Activated gamma-delta T cell treated with Interleukin-2 at 50 U/mL for 16 hours (primary cell): Measurements from ENCODE around the gene ANKRD27.
A peak's percentile ranks its signal among the peaks of the same experiment; 100 is the strongest.
"Not testable (repeated sequence)": the region's sequence is repeated elsewhere in the genome, so short reads cannot be mapped to it uniquely, and the experiment has no call there.

Experiments
- DNase-seq: peaks from one replicate; pipeline ENCODE4 v3.0.0-alpha.2; 2020

The ANKRD27 gene

DNA sequence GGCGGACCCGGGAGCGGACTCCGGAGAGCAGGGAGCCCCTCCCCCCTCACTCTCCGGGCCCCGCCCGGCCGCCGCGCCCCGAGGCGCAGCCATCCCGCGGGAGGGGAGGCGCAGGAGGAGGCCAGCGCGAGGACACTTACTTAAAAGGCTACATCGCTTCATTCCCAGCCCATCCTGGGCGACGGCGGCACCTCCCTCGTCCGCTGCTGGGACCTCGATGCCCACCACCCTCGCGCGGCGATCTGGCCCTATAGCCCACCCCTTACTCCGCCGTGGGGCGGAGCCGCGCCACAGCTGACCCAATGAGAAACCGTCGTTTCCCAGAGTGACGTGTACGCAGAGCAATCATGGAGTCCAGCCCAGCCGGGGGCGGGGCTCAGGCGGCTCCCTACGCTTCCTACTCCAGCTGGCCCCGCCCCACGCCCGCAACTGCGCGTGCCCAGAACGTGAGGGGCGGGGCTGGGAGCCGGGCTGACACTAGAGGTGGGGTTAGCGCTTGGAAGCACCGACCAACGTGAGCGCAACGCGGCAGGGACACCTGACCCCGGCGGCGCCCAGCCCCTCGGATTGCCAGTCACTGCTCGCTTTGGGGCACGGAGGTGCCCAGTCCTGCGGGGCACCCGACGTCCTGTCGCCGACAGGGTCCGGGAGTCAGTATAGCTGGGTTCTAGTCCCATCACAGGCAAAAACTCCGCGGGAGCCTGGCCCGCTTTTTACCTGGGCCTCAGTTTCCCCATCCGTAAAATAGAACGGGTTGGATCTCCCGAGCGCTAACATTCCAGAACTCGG, at the start of gene ANKRD27:
Gene ANKRD27, minus strand, starts transcription at position 250 of the 789 bp plus-strand sequence. CDS start 16,165 bp downstream, outside the sequence.
- DNase-seq, result peak; percentile 97

DNA sequence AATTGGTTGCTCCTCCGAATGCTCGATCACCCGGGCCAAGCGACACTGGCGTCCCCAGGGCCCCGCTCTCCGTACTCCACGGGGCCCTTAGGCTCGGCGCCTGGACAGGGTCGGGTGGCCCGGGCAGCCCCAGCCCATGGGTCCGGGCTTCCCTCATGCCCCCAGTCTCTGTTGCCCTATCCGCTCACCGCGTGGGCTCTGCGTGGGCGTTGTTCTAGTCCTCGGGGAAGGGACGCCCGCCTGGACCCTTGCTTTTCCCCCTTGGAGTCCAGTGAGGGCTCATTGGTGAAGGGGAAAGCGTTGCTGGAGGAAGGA, 45.9 kb upstream of the ANKRD27 start:
- DNase-seq, result no peak

DNA sequence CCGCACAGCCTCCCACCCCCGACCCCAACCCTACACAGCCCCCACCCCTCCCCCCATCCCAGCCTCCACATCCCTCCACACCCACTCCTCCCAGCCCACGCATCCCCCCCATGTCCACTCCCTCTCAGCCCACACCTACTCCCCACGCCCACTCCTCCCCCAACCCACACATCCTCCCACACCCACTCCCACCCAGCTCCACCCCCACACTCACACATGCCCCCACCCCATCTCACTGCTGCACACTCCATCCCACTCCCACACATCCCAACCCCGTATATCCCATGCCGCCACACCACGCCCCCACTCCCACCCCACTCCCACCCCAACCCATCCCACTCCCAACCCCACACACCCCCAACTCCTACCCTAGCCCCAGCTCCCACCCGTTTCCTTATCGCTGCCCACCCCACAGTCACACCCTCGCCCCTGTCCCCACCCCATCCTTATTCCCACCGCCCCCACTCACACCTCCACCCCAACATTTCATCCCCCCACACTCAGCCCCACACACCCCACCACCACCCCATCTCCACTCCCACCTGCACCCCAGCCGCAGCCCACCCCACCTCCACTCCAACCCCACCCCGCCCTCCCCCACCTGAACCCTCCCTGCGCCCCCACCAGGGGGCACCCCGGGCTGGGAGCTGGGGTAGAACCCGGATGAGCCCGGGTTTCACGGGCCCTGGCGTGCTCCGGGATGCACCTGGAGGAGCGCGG, 45.4 kb upstream of the ANKRD27 start:
- no peak for DNase-seq

DNA sequence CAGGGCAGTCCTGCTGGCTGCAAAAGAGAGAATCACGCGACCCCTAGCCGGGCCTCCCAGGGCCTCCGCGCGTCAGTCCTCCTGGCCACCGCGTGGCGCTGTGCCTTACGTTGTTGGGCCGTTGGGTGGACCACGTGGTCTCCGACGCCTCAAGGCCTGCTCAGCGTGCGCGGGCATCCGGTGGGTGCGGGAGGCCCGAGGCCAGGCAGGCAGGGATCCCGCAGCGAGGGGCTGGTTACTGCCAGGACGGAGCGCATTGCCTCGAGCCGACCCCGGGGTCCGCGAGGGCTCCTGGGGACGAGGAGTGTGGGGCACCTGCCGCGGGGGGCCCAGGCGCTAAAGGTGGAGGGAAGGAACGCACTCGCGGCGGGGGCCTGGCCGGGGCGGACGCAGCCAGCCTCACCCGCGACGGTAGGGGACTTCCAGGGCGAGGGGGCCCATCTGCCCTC, 44.7 kb upstream of the ANKRD27 start, which contains the start of gene TDRD12:
Gene TDRD12, plus strand, starts transcription at position 157 of the 449 bp plus-strand sequence. CDS start 306 bp downstream, outside the sequence.
- DNase-seq, result peak; percentile 3

DNA sequence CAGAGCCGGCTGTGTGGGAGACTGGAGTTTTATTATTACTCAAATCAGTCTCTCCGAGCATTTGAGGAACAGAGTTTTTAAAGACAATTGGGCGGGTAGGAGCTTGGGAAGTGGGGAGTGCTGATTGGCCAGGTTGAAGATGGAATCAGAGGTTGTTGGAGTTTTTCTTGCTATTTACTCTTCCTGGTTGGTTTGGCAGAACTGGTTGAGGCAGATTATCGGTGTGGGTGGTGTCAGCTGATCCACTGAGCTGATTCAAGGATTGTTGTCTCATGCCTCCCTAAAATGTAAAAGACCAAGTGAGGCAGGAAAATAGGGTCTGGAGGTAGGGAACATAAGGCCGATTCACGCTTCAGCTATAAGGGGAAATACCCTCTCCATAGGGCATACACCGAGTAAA, 43.3 kb upstream of the ANKRD27 start:
- no peak for DNase-seq

DNA sequence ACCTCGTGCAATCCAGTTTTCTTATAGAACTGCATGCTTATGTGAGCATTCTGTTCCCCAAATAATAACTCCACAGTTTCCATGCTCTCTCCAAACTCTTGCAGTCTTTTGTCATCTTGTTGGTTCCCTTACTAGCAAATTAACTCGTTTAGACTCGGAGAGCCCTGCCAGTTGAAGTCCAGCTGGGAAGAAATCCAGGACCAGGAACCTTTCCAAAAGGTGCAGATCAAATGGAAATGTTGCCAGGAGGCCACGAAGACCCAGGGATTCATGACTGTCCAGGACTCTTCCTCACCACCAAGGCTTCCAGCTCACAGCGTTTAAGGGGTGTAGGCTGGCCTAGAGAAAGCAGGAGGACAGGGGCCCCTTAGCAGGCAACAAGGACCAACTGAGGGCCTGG, 42.5 kb upstream of the ANKRD27 start:
- no peak for DNase-seq

DNA sequence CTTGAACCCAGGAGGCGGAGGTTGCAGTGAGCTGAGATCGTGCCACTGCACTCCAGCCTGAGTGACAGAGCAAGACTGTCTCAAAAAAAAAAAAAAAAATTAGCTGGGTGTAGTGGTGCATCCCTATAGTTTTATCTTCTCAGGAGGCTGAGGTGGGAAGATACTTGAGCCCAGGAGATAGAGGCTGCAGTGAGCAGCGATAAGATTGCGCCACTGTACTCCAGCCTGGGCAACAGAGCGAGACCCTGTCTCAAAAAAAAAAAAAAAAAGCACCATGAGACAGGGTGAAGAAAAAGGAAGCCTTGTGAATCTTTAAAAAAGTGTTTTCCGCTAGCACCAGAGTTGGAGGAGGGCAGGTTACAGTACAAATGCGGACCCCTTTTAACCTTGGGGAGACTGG, 41.2 kb upstream of the ANKRD27 start:
- DNase-seq, result not testable (repeated sequence)

DNA sequence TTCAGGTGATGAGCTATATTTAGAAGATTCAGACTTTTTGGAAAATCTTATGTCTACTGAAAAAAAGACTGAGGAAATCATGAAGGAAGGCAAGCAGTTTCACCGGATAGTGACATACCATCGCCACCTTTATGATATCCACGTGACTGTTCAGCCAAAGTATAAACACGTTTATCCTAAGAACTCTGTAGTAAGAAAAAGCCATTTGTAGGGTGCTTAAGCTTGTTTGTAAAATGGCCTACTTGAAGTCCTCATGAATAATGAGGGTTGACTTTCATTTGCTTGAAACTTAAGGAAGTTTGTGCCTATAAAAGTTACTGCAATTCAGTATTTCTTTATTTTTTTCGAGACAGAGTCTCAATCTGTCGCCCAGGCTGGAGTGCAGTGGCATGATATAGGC, 36.8 kb upstream of the ANKRD27 start:
- DNase-seq, result no peak

DNA sequence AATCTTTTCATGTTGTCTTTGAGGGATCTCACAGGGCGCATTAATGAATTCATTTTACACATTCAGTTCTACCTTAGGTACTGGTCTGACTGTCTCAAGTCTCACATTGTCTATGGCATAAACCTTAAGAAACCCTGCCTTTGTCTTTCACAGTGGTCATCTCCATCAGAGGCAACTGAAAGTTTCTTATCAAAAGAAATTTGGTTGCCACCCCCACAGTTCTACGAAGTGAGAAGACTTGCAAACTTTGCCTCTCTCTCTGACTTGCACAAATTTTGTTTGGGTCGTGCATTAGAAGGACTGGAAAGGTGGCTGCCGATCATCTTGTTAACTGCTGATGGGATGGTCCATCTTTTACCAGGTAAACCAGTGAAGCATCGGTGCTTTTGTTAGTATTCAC, 34.1 kb upstream of the ANKRD27 start:
- no peak for DNase-seq

DNA sequence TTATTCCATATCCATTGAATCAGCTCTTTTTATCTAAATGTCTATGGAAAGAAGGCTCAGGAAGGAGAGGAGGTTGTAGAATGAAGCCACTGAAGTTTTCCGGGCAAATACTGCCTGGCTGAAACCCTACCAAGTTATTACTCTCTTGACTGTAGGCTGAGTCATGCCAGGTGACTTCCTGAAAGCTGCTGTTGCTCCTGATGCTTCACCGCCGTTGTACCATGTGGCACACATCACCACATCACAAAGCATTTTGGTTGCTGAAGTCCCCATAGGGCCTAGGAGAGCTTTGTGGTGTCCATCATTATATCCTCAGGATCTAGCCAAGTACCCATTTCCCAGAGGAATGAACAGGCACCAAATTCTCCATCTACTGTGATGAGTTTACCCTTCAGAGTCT, 33.5 kb upstream of the ANKRD27 start:
- peak; percentile 41 for DNase-seq

DNA sequence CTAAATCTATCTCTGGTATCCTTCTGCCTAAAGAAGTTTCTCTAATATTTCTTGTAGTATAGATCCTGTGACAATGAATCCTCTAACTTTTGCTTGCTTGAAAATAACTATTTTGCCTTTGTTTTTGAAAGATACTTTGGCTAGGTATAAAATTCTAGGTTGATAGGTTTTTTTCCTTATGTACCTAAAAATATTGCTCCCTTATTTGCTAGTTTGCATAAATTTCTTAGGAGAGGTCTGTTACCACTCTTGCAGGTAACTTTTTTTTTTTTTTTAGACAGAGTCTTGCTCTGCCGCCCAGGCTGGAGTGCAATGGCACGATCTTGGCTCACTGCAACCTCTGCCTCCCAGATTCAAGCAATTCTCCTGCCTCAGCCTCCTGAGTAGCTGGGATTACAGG, 29.0 kb upstream of the ANKRD27 start:
- DNase-seq, result not testable (repeated sequence)

DNA sequence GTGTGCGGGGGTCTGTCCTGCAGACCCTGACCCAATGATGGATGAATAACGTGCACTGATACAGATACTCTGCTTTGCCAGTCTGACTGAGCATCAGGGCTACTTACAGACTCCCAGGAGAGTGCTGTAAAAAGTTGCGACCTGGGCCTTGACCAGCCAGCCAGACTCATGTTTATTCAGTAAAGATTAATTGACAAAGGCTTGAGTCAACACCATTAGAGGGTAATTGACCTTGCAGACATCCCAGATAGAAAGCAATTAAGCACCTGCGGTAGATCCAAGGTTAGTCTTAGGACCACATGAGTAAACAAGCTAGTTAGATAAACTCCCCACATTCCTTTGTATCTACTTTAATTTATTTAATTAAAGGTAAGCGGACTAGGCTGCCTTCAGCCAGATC, 27.0 kb upstream of the ANKRD27 start:
- DNase-seq, result no peak

DNA sequence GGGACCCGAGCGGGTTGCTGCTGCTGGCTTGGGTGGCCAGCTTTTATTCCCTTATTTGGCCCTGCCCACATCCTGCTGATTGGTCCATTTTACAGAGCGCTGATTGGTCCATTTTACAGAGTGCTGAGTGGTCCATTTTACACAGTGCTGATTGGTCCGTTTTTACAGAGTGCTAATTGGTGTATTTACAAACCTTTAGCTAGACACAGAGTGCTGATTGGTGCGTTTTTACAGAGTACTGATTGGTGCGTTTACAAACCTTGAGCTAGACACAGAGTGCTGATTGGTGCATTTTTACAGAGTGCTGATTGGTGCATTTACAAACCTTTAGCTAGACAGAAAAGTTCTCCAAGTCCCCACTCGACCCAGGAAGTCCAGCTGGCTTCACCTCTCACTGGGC, 25.1 kb upstream of the ANKRD27 start:
- not testable (repeated sequence) for DNase-seq

DNA sequence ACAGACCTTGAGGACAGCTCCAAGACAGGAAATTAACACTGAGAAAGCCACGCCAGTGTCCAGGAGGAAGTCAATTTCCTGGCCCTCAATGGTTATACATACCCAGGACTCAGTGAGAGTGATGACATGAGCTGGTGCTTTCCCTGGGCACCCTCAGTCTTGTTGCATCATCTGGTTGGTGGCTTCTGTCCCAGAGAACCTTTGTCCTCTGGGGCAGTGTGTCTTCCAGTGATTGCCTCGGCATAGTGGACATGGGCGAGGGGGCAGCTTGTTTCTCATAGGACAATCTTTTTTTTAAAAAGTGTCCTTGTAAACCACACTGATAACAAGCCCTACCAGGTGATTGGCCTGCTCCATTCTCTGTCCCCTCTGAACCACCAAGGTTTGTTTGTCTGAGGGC, 21.8 kb upstream of the ANKRD27 start:
- not testable (repeated sequence) for DNase-seq

DNA sequence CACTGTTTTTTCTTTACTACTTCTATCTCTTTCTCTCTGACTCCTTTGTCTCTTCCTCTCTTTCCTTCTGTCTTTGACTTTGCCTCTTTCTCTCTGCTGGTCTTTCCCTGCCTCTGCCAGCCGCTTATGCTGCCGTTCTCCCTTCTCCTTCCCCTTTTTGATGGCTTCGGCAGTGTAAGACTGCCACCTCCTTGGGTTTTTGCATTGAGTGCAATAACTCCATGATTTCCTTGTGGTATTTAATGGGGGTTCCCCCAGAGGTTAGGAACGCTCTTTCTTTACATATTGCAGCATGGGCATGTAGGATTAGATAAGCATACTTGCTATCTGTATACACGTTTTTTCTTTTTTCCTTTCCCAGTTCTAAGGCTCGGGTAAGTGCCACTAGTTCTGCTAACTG, 20.5 kb upstream of the ANKRD27 start:
- not testable (repeated sequence) for DNase-seq

DNA sequence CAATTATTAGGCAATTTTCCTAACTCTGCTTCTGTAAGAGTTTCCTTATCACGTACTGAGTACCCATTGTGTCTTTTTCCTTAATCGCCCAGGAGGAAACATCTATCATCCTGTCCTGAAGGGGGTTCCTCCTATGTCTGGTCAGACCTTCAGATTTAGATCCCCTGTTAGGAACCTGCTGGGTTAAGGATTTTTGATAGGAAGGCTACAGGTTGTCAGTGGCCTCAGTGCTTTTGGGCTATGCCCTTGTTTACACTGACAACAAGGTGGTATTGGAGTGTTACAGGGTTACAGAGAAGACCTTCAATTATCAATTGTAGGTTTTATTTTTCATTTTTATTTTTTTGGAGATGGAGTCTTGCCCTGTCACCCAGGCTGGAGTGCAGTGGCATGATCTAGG, 19.9 kb upstream of the ANKRD27 start:
- DNase-seq, result not testable (repeated sequence)

DNA sequence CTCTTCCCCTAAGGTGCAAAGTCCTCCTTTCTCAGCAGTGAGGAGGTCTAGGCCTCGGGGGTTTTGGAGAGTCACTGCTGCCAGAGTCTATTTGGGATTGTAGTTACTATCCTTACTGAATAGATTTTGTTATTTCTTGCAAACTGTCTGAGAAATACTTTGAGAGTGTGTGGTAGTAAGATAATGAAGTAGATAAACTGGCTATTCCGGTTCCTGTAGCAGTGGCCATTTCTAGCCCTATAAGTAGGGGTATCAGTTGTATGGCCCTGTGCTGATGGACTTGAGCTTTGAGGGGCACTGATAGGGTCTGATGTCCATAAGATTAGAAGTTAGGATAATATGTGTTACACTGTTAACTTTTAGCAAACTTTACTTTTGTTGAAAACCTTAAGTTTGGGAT, 19.3 kb upstream of the ANKRD27 start:
- not testable (repeated sequence) for DNase-seq

DNA sequence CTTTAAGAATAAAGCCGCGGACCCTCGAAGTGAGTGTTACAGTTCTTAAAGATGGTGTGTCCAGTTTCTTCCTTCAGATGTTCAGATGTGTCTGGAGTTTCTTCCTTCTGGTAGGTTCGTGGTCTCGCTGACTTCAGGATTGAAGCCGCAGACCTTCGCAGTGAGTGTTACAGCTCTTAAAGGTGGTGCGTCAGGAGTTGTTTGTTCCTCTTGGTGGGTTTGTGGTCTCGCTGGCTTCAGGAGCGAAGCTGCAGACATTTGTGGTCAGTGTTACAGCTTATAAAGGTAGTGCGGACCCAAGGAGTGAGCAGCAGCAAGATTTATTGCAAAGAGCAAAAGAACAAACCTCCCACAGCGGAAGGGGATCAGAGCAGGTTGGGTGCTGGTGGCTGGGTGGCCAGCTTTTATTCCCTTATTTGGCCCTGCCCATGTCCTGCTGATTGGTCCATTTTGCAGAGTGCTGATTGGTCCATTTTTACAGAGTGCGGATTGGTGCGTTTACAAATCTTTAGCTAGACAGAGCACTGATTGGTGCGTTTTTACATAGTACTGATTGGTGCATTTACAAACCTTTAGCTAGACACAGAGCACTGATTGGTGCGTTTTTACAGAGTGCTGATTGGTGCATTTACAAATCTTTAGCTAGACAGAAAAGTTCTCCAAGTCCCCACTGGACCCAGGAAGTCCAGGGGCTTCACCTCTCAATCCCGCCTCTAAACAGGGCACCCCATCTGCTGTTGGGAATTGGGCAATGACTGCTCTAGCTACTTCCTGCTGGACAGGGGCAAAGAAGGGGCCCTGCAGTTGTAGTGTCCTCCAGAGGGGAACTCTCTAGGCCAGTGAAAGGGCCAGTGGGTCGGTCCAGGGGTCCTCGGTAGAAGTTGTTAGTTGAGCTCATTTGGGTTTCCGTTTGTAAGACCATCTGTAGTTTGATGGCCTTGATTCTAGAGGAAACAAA, 18.4 kb upstream of the ANKRD27 start:
- peak; percentile 31 for DNase-seq

DNA sequence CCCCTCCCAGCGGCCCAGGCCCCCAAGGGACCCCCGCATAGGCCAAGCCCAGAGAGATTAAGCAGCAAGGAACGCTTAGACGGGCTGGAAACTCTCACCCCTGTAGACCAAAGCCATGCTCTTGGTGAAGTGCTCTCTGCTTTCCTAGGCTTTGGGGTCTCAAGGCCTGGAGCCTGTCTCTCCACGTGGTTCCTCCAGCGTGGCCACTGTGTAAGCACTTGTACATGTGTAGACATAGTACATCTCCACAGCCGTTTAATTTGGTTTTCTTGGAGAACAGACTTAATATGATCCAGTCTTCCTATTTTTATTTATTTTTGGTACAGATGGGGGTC, 17.7 kb upstream of the ANKRD27 start:
- DNase-seq, result no peak

DNA sequence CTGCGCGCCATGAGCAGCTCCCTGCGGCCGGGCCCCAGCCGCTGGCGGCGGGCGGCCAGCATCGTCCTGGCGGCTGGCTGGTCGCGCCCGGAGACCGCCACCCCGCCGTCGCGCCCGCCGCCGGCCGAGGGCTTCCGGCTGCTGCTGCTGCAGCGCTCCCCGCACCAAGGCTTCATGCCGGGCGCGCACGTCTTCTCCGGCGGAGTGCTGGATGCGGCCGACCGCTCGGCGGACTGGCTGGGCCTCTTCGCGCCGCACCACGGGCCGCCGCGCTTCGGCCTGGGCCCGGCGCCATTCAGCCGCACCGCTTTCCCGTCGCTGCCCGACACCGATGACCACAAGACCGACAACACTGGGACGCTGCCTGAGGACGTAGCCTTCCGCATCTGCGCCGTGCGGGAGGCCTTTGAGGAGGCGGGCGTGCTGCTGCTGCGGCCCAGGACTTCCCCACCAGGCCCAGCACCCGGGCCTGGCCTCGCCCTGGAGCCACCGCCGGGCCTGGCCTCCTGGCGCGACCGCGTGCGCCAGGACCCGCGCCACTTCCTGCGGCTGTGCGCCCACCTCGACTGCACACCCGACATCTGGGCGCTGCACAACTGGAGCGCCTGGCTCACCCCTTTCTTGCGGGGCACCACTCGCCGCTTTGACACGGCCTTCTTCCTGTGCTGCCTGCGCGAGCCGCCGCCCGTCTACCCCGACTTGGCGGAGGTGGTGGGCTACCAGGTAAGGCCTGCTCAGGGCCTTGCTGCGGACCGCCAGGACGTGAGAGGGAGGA, 17.2 kb upstream of the ANKRD27 start:
- DNase-seq, result peak; percentile 46

DNA sequence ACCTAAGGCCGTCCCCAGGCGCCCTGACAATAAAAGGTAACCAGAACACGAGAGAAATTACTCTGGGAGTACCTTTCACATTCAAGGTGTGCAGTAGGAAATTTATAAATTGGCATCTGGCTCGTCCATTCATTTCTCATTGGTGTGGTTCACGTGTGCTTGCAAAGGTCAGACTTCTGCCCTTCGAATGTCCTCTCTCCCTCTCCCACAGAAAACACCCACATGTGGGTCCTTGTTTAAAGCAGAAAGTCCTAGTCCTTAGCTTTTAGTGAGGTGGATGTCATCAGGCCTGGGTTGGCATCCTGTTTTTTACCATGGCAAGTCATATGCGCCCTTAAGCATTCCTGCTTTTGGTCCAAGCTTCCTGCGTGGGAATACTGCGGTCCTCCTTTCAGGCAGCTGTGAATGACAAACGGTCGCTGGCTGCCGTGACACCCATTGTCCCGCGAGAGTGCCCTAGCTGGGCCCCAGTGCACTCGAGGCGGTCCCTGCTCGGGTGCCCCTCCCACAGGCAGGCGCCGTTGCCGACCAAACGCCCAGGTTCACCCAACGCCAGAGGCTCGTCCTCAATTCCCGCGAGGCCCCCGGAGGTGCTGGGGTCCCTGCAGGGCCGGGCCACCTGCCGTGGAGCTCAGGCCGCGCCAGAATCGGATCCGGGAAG, 16.4 kb upstream of the ANKRD27 start, which contains the start of gene NUDT19:
Gene NUDT19, plus strand, starts transcription at position 531 of the 661 bp plus-strand sequence. CDS start 140 bp downstream, outside the sequence.
- peak; percentile 70 for DNase-seq

DNA sequence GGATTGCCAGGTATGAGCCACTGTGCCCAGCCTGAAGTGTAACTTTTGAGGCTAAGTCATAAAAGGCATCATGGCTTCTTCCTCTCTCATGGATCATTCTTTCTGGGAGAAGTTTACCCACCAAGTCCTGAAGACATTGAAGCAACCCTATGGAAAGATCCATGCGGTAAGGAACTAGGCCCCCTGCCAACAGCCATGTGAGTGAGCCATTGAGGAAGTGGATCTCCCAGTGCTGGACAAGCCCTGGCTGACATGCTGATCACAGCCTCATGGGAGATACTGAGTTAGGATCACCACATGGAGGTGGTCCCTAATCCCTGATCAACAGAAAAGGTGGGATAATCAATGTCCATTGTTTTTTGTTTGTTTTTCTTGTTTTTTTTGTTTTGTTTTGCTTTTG, 13.3 kb upstream of the ANKRD27 start:
- DNase-seq, result no peak
